WERI-Rb-1 (cell line): ENCODE data around the gene SNX32.

Source experiments
- DNase-seq: peaks from one replicate; pipeline ENCODE4 v3.0.0-alpha.2; 2020
- H3K27ac ChIP-seq: fragments of 250-450 bp; sonication (Bioruptor Pico); 2 replicates; pipeline ENCODE4 v1.5.1; 2020; ENCODE audit warnings: mild to moderate bottlenecking, moderate library complexity
- H3K27me3 ChIP-seq: fragments of 250-450 bp; sonication (Bioruptor Pico); 2 replicates; pipeline ENCODE4 v1.5.1; 2021; ENCODE audit warnings: mild to moderate bottlenecking, low read depth, moderate library complexity; ENCODE audit not compliant: insufficient read depth, severe bottlenecking
- H3K36me3 ChIP-seq: fragments of 250-450 bp; sonication (Bioruptor Pico); 2 replicates; pipeline ENCODE4 v1.5.1; 2020; ENCODE audit warnings: mild to moderate bottlenecking, moderate library complexity
- H3K4me3 ChIP-seq: 2 replicates; pipeline ENCODE4 v1.5.1; 2011; ENCODE audit warnings: low read depth, mild to moderate bottlenecking, control low read depth, low read length
- H3K9me3 ChIP-seq: fragments of 250-450 bp; sonication (Bioruptor Pico); 2 replicates; pipeline ENCODE4 v1.5.1; 2021; ENCODE audit warnings: mild to moderate bottlenecking, moderate library complexity; ENCODE audit not compliant: severe bottlenecking
- CTCF ChIP-seq: IDR thresholded peaks from 2 replicates; pipeline ENCODE4 v1.5.1; 2011; ENCODE audit warnings: low read depth, mild to moderate bottlenecking, control low read depth, inconsistent platforms, low read length

Gene SNX32

GRCh38 chr11:65892661-65893317, 59.0 kb downstream of the SNX32 start:
- no peak overlapping the region for H3K27ac ChIP-seq
- no peak for TF ChIP-seq CTCF
- DNase-seq = no peak

GRCh38 chr11:65894034-65894591, 60.4 kb downstream of the SNX32 start:
- H3K36me3 ChIP-seq = no peaks in the 10 kb centered on the region
- no peaks in the 10 kb centered on the region for H3K9me3 ChIP-seq
- no peak overlapping the region; the same call in 1 of the 2 replicates for H3K4me3 ChIP-seq
- no peak for TF ChIP-seq CTCF
- H3K27me3 ChIP-seq = no peaks in the 10 kb centered on the region
- peak overlapping the region; percentile 66 for H3K27ac ChIP-seq
- DNase-seq = no peak

More at GRCh38 chr11:65892661-65893317, 59.0 kb downstream of the SNX32 start:
- Histone ChIP-seq H3K9me3 (no peaks in the 10 kb centered on the region), H3K4me3 (no peak overlapping the region), H3K27me3 (no peaks in the 10 kb centered on the region), H3K36me3 (no peaks in the 10 kb centered on the region)

GRCh38 chr11:65895482-65895981, 61.8 kb downstream of the SNX32 start:
- Histone ChIP-seq H3K27ac (no peak overlapping the region), H3K9me3 (no peaks in the 10 kb centered on the region), H3K36me3 (no peaks in the 10 kb centered on the region), H3K4me3 (no peak overlapping the region), H3K27me3 (no peaks in the 10 kb centered on the region)
- no peak for TF ChIP-seq CTCF
- DNase-seq = no peak

- no peaks in the 10 kb centered on the region for H3K27me3 ChIP-seq
- no peaks in the 10 kb centered on the region for H3K9me3 ChIP-seq
- no peak for TF ChIP-seq CTCF
- H3K36me3 ChIP-seq = no peaks in the 10 kb centered on the region
- no peak overlapping the region for H3K27ac ChIP-seq
- no peak overlapping the region for H3K4me3 ChIP-seq
- DNase-seq = no peak
These were observed 62.6 kb downstream of the SNX32 start for GRCh38 chr11:65896034-65896999.

- Histone ChIP-seq H3K9me3 (no peaks in the 10 kb centered on the region), H3K27me3 (no peaks in the 10 kb centered on the region), H3K36me3 (no peaks in the 10 kb centered on the region), H3K27ac (no peak overlapping the region), H3K4me3 (no peak overlapping the region)
- no peak for DNase-seq
- TF ChIP-seq CTCF = no peak
These were observed 63.3 kb downstream of the SNX32 start for GRCh38 chr11:65897020-65897471.
